WTC11 (cell line): ENCODE data around the gene CGNL1.

ENCODE experiments used
- CREB1 ChIP-seq: sonication (generic); formaldehyde crosslinking; IDR thresholded peaks from 2 replicates; pipeline ENCODE4 v1.8.0; 2023; ENCODE audit warnings: mild to moderate bottlenecking, missing genetic modification reagents
- CREM ChIP-seq: sonication (generic); formaldehyde crosslinking; IDR thresholded peaks from 2 replicates; pipeline ENCODE4 v1.8.1; 2022; ENCODE audit warnings: mild to moderate bottlenecking, missing genetic modification reagents, moderate library complexity
- CTCF ChIP-seq: fragments of 200-600 bp; IDR thresholded peaks from 2 replicates; pipeline ENCODE4 v1.8.0; 2022; ENCODE audit warnings: antibody characterized with exemption
- E2F1 ChIP-seq: sonication (generic); formaldehyde crosslinking; IDR thresholded peaks from 2 replicates; pipeline ENCODE4 v1.8.0; 2022; ENCODE audit warnings: mild to moderate bottlenecking, missing genetic modification reagents
- FOXJ3 ChIP-seq: sonication (generic); formaldehyde crosslinking; IDR thresholded peaks from 2 replicates; pipeline ENCODE4 v1.9.0; 2021; ENCODE audit warnings: missing genetic modification reagents, mild to moderate bottlenecking, borderline replicate concordance
- MXD4 ChIP-seq: fragments of 250-450 bp; sonication (Bioruptor Pico); IDR thresholded peaks from 2 replicates; pipeline ENCODE4 v1.8.0; 2021; ENCODE audit warnings: mild to moderate bottlenecking, moderate library complexity, borderline replicate concordance
- NR1H2 ChIP-seq: sonication (generic); formaldehyde crosslinking; IDR thresholded peaks from 2 replicates; pipeline ENCODE4 v1.9.0; 2021; ENCODE audit warnings: mild to moderate bottlenecking, moderate library complexity, missing genetic modification reagents
- PRRX2 ChIP-seq: fragments of 250-450 bp; sonication (Bioruptor Pico); IDR thresholded peaks from 2 replicates; pipeline ENCODE4 v1.8.0; 2021; ENCODE audit warnings: mild to moderate bottlenecking
- TEAD1 ChIP-seq: sonication (generic); formaldehyde crosslinking; IDR thresholded peaks from 2 replicates; pipeline ENCODE4 v1.8.0; 2022; ENCODE audit warnings: mild to moderate bottlenecking, missing genetic modification reagents
- ZBTB21 ChIP-seq: sonication (generic); formaldehyde crosslinking; IDR thresholded peaks from 2 replicates; pipeline ENCODE4 v1.8.1; 2023; ENCODE audit warnings: mild to moderate bottlenecking, missing genetic modification reagents, borderline replicate concordance
- TF ChIP-seq, protein P1 (sequence below): fragments of 250-450 bp; sonication (Bioruptor Pico); IDR thresholded peaks from 2 replicates; pipeline ENCODE4 v1.9.0; 2021; ENCODE audit warnings: mild to moderate bottlenecking
- TF ChIP-seq, protein P2 (sequence below): sonication (generic); formaldehyde crosslinking; IDR thresholded peaks from 2 replicates; pipeline ENCODE4 v1.8.1; 2023; ENCODE audit warnings: mild to moderate bottlenecking, missing genetic modification reagents, moderate library complexity
- TF ChIP-seq, protein P3 (sequence below): sonication (generic); formaldehyde crosslinking; IDR thresholded peaks from 2 replicates; pipeline ENCODE4 v1.8.0; 2022; ENCODE audit warnings: mild to moderate bottlenecking, missing genetic modification reagents

DNA sequence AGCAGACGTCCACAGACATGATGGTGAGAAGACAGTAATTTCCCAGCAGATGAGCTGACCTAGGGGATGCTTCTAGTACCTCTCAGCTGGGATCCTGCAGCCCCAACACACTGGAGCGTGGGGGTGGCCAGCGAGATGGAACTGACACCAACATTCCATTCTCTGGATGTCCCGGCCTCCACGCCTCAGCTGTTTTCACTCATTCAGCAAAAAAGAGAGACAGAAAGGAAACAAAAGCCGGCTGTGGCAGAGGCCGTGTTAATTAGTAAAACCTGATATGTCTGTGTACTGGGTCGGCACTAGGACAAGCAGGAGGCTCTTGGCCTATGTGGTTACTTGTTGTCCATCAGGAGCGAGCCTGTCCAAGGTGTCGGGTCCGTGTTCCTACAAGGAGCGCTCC lies 132.8 kb downstream of the CGNL1 start:
- no peak for TF ChIP-seq MXD4 (CRISPR knock-in tag)
- TF ChIP-seq CTCF: no peak
- no peak for TF ChIP-seq NR1H2
- TF ChIP-seq ZBTB21 (CRISPR knock-in tag): no peak
- no peak for TF ChIP-seq CREB1
- no peak for TF ChIP-seq E2F1
- TF ChIP-seq CREM (CRISPR knock-in tag): no peak
- TF ChIP-seq, protein P1, sequence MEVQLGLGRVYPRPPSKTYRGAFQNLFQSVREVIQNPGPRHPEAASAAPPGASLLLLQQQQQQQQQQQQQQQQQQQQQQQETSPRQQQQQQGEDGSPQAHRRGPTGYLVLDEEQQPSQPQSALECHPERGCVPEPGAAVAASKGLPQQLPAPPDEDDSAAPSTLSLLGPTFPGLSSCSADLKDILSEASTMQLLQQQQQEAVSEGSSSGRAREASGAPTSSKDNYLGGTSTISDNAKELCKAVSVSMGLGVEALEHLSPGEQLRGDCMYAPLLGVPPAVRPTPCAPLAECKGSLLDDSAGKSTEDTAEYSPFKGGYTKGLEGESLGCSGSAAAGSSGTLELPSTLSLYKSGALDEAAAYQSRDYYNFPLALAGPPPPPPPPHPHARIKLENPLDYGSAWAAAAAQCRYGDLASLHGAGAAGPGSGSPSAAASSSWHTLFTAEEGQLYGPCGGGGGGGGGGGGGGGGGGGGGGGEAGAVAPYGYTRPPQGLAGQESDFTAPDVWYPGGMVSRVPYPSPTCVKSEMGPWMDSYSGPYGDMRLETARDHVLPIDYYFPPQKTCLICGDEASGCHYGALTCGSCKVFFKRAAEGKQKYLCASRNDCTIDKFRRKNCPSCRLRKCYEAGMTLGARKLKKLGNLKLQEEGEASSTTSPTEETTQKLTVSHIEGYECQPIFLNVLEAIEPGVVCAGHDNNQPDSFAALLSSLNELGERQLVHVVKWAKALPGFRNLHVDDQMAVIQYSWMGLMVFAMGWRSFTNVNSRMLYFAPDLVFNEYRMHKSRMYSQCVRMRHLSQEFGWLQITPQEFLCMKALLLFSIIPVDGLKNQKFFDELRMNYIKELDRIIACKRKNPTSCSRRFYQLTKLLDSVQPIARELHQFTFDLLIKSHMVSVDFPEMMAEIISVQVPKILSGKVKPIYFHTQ (CRISPR knock-in tag): no peak
- TF ChIP-seq, protein P2, sequence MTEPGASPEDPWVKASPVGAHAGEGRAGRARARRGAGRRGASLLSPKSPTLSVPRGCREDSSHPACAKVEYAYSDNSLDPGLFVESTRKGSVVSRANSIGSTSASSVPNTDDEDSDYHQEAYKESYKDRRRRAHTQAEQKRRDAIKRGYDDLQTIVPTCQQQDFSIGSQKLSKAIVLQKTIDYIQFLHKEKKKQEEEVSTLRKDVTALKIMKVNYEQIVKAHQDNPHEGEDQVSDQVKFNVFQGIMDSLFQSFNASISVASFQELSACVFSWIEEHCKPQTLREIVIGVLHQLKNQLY: no peak
- no peak for TF ChIP-seq TEAD1 (CRISPR knock-in tag)
- TF ChIP-seq PRRX2 (CRISPR knock-in tag): no peak
- TF ChIP-seq, protein P3, sequence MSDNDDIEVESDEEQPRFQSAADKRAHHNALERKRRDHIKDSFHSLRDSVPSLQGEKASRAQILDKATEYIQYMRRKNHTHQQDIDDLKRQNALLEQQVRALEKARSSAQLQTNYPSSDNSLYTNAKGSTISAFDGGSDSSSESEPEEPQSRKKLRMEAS (CRISPR knock-in tag): no peak
- TF ChIP-seq FOXJ3 (CRISPR knock-in tag): no peak
